ENCODE results near the gene SARM1.
A peak's percentile ranks its signal among the peaks of the same experiment; 100 is the strongest.
"Not testable (repeated sequence)": the region's sequence is repeated elsewhere in the genome, so short reads cannot be mapped to it uniquely, and the experiment has no call there.

Gene SARM1

GRCh38 chr17:28397275-28397674 is 25.8 kb downstream of the SARM1 start:
- DNase-seq = no peak

DNA sequence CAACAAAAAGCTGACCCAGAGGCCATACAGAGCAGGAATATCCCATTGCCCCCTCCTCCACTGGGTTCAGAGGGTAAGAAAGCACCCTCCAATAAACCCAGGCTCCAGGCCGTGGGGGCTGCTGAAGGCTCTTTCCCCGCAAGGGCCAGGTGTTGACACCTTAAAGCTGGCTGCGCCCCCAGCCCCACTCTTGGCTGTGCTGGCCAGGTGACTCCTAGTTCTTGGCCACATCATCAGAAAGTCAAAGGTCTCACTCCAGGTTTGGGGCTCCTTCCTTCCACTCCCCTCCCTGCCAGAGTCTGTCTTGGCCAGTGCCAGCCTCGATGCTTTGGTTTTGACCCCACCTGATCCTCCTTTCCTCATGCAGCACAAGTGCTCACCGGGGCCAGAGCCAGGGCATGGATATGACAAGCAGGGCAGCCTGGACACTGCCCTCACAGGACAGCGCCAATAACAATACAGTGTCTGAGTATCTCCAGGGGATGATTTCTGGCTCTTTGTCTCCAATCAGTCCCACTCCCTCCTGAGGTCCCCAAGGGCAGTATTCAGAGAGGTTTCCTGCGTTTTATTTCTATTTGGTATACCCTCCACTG is 26.3 kb downstream of the SARM1 start:
- no peak for DNase-seq

DNA sequence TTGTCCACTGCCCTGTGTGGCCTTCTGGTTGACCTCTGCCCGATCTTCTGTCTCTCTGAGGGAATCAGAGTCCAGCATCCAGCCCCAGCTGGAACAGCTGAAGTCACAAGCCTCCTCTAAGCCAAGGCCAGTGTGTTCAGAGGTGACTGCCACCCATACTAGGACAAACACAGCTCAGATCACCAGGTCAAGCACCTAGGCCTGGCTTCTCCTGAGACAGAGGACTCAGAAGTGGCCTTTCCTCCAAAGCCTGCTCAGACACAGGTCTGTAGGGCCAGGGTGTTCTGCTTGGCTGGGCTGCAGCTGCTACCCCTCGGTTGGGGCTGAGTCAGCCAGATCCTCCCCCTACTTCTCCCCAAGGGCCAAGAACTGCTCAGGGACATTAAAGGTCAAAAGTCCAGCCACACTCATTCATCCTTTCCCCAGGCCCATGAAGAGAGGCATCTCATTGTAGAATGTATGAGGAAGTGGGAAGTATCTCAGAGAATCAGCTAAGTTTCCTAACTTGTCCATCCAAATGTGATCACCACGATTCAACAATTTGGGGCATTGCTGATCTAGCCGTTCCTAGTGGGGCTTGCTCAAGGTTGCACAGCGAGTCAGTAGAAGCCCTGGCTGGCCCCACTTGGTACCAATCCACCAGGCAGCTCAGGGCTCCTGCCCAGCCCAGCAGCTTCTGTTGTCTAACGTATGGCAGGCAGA is 26.9 kb downstream of the SARM1 start:
- no peak for DNase-seq

DNA sequence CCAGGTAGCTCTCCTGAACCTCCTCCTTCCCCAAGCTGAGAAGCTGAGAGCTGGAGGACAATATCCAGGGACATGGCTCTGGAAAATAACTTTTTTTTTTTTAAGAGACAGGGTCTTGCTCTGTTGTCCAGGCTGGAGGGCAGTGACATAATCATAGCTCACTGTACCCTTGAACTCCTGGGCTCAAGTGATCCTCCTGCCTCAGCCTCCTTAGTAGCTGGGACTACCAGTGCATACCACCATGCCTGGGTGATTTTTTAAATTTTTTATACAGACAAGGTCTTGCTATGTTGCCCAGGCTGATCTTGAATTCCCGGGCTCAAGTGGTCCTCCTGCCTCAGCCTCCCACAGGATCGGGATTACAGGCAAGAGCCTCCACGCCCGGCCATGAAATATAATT is 28.3 kb downstream of the SARM1 start:
- DNase-seq = no peak

DNA sequence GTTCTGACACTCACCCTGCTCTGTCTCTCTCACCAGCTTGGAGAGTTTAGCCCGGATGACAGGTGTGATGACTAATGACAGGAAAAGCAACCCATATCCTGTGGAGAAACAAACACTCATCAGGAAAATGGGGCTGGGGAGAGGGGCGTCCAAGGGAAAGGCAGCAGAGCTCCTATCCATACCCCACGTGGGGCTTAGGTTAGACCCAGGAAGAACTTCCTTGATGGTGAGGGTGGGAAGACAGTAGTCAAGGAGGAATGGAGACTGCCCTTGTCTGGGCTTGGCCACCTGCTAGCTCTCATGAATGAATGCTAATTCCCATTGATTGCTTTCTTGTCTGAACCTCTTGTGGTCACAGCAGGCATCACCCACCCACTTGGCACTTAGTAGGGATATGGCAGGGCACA is 30.7 kb downstream of the SARM1 start:
- no peak for DNase-seq

DNA sequence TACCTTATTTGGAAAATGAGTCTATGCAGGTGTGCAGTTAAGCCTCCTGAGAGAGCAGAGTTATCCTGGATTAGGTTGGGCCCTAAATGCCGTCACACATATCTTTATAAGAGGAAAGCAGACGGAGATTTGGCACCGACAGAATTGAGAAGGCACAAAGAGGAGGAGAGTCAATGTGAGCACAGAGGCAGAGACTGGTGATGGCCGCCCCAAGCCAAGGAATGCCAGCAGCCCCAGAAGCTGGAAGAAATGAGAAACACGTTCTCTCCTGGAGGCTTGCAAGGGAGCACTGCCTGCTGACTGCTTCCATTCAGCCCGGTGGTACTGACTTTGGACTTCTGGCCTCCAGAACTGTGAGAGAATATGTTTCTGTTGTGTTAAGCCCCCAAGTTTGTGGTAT is 31.4 kb downstream of the SARM1 start:
- DNase-seq = no peak

GRCh38 chr17:28404007-28404406 is 32.5 kb downstream of the SARM1 start:
- DNase-seq = no peak

GRCh38 chr17:28404461-28404811 is 32.9 kb downstream of the SARM1 start:
- DNase-seq = no peak

DNA sequence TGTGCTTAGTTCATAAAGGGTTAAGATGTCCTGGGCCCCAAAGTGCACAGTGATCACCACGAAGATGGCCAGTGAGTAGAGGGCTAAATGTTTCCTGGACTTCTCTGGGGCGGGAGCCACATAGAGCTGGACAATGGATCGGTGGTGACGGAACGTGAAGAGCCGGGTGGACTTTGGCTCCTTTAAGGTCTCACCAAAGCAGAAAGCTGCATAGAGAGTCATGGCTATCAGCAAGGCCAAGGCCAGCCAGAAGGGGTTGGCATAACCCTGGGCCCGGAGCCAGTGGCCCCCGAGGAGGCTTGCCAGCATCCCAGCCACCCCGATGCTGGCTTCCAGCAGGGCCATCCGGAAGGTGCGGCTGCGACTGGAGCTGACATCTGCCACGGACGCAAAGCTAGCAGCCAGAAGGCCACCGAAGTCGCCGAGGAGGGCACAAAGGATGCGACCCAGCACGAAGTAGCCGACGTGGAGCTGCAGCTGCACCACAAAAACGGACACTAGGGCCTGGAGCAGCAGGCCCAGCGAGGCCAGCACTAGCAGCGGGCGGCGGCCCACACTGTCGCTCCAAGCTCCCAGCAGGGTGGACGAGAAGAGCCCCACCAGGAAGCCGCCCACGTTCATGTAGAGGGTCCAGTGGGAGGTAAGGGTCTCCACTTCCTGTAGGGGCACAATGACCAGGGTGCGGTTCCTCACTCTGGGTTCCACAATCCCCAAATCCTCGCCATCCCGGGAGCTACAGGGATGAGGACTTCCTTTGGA is 33.5 kb downstream of the SARM1 start:
- DNase-seq = no peak

GRCh38 chr17:28405632-28406472 is 34.4 kb downstream of the SARM1 start, which contains the start of gene SLC46A1:
Gene SLC46A1 (minus strand): TSS chr17:28406212. CDS start chr17:28406114, 98 bp downstream.
- peak; percentile 77 to 81 for DNase-seq

GRCh38 chr17:28406473-28406814 is 35.0 kb downstream of the SARM1 start:
- DNase-seq = no peak

GRCh38 chr17:28407130-28407973 is 35.9 kb downstream of the SARM1 start:
- no peak for DNase-seq

DNA sequence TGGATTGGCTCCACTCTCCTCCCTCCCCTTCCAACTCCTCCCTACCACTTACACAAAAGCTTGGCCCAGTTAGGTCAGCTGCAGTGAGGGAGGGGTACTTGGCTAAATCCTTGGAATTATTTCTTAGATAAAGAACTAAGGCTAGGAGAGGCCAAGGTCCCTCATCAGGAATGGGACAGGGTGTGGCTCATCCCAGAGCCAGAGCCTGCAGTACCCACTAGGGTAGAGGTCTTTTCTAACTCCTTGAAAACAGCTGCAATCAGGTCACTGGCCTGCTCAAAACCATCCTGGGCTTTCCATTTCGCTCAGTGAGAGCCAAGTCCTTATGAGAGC is 36.4 kb downstream of the SARM1 start:
- no peak for DNase-seq

- DNase-seq = no peak
These were observed 40.6 kb downstream of the SARM1 start for GRCh38 chr17:28412099-28412498.

DNA sequence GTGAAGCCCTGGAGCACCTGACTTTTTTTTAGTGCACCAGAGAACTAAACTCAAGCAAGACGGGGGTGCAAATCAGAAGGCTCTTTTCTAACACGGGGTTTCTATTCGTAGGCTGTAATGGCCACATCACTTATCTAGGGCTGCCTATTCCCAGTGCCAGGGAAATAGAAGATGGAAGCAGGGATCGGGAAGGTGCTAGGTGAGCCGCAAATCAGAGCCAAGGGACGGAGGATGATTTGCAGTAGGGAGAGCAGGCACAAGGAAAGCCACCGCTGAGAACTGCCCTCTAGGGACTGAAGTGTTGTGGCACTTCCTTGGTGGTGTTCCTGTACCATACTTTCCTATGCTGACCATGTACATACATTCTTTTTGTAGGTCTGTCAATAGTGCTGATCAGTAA is 42.3 kb downstream of the SARM1 start:
- no peak for DNase-seq

GRCh38 chr17:28415886-28416285 is 44.4 kb downstream of the SARM1 start:
- no peak for DNase-seq

GRCh38 chr17:28416703-28417311 is 45.3 kb downstream of the SARM1 start:
- DNase-seq = peak; percentile 53 to 65

DNA sequence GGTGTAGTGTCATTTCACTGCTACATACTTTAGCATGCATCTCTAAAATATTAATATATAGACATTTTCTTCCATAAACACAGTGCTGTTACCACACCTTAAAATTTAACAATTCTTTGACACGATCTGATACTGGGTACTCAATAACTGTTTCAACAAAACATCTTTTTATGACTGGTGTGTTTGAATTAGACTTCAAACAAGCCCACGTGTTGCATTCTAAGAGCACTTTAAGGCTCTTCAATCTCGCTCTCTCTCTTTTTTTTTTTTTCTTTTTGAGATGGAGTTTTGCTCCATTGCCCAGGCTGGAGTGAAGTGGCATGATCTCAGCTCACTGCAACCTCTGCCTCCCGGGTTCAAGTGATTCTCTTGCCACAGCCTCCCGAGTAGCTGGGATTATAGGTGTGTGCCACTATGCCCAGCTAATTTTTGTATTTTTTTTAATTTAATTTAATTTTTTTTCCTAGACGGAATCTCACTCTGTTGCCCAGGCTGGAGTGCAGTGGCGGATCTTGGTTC is 50.4 kb downstream of the SARM1 start:
- DNase-seq = no peak

- no peak for DNase-seq
These were observed 53.7 kb downstream of the SARM1 start for GRCh38 chr17:28425206-28425605.

DNA sequence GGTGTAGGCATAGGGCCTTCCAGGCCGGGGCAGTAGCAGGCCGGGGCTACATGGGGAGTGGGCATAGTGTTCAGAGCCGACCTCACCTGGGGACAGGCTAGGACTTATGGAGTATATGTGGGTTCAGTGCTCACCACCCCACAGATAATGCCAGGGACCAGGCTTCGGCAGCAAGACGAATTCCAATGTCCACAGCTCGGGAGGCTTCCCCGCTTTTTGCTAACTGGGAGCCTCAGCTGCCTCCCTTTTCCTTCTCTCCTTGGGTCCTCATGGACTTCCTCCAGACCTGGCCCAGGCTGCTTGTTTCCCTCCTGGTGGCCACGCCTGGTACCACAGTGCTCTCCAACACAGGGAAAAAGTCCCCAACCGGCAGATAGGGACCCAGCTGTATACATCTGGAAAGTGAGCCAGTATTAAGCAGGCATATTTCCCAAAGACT is 54.6 kb downstream of the SARM1 start:
- DNase-seq = no peak

- DNase-seq = no peak
These were observed 55.9 kb downstream of the SARM1 start for GRCh38 chr17:28427371-28427770.

DNA sequence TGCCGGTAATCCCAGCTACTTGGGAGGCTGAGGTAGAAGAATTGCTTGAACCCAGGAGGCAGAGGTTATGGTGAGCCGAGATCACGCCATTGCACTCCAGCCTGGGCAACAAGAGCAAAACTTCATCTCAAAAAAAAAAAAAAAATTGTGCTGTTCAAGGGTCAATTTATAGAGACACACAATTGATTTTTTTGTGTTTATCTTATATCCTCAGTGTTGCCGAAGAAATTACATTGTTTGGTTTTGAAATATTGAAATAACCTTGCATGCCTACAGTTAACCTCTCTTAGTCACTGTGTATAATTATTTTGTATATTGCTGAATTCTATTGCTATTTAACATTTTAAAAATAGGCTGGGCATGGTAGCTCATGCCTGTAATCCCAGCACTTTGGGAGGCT is 56.5 kb downstream of the SARM1 start:
- DNase-seq = not testable (repeated sequence)

All from activated T-cell treated with anti-CD3 and anti-CD28 coated beads, Interleukin-2, amount 50 U/mL, for 48 hours (primary cell).